ENCODE results near the gene TPST2.
A peak's percentile ranks its signal among the peaks of the same experiment; 100 is the strongest.

TPST2 gene

DNA sequence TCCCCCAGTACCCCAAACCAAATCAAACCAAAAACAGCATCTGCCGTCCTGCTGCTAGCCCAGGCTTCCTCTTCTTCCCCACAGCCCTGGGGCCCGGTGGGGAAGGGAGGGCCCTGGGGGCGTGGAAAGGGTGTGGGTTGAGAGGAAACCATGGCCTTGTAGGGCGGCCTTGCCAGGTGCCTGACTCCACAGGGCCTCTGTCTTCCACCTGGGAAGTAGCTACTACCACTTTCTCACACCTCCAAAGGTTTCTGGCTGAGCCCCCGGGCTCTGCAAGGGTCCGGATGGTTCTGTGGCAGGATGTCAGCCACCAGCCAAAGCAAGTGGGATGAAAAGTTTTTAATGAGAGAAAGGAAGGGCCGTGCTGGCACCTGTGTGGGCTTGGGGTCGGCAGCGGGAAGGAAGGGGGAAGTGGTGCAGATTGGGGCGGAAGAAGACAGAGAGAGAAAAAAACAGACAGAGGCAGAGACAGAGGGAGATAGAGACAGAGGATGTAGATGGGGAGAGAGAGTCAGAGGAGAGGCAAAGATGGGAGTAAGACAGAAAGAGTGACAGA is 10.5 kb downstream of the TPST2 start:
- peak; percentile 32 to 38 for DNase-seq

DNA sequence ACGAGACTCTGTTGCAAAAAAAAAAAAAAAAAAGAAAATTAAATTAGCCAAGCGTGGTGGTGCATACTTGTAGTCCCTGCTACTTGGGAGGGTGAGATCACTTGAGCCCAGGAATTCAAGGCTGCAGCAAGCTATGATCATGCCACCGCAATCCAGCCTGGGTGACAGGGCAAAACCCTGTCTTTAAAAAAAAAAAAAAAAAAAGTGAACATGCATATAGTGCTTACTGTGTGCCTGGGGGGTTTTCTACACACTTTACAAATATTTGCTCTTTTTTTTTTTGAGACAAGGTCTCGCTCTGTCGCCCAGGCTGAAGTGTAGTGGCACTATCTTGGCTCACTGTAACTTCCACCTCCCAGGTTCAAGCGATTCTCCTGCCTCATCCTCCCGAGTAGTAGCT is 12.9 kb downstream of the TPST2 start:
- DNase-seq: no peak

- no peak for DNase-seq
Measured at GRCh38 chr22:26576026-26576680, 13.8 kb downstream of the TPST2 start.

DNA sequence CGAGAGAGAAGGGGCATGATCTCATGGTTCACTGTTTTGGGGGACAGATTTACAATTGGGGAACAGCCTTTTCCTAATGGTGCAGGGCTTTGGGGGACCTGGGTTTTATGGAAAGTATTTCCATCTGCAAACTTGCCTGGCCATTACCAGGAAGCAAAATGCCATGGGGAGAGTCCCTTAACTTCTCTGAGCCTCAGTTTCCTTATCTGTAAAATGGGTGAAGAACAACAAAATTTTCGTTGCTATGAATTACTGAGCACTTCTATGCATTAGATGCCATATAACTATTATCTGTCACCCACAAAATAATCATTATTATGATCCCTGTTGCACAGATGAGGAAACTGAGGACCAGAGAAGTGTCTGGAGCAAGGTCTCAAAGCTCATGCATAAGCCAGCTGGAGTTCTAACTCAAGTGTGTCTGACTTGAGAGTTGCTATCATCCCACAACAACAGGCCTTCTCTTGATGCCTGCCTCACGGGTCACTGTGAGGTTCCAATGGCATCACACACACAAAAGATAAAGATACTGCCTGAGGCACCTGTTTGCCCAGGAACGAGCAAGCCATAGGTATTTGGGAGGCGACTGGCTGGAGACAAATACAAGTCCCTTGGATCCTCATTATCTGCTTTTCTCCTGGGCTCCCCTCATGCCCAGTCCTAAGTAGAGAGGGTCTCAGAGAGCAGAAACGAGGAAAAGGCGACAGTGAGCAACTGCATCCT is 15.8 kb downstream of the TPST2 start:
- no peak for DNase-seq

DNA sequence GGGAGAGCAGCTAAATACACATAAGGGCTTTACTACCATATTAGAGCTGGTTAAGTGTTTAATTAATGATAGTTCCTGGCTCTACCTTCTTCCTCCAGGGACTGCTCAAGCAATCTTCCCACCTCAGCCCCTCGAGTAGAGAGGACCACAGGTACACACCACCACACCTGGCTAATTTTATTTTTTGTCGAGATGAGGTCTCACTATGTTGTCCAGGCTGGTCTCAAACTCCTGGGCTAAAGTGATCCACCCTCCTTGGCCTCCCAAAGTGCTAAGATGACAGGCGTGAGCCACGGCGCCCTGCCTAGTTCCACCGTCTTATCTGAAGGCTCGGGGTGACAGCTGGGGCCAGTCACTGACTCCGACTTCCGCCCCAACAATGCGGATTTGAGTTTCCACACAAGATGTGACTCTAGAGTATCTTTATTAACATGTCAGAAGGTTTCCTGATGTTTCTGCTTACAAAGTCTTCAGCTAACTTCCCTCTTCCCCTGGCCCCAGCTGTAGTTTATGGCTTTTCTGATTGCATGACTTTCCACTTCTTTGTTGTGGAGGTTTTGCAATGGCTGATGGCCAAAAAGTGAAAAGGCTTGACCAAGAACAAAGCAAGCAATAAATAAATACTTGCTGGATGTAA is 16.8 kb downstream of the TPST2 start:
- no peak for DNase-seq

DNA sequence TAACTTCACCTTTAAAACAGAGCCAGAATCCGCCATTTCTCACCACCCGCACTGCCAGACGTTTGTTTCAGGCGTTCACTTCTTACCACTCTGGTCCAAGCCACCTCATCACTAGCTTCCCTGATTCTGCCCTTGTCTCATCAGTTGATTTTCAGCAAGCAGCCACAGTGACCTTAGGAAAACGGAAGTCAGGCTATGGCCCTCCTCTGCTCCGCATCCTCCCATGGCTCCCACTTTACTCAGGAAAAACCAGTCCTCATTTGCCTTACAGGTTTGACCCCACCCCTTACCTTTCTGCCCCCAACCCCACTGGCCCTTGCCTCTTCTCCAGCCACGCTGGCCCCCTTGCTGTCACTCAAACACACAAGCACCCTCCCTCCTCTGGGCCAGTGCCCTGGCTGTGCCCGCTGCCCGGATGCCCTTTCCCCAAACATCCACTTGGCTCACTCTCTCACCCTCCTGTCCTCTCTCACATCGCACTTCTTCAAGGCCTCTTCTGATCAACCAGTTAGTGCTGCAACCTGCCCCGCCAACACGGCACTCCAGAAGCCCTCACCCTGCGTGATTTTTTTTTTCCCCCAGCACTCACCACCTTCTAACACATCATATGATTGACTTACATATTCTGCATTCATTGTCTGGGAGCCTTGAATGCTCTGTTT is 18.9 kb downstream of the TPST2 start:
- no peak for DNase-seq

DNA sequence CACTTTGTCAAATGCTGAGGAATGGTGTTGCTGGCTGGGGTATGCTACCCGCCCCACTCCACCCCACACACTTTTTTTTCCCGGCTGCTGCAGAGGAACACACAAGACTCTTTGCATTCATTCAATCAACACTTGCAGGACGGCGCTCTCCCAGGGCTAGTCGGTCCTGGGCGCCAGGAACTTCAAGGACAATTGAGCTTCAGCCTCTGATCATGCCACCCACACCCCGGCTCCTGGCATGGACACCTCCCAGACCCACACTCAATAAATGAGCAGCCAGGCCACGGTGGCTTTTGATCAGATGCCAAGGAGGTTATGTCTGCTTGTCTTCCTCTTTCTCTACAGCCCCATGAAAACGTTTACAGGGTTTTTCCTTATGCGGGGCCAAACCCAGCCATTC is 19.8 kb downstream of the TPST2 start:
- no peak for DNase-seq

DNA sequence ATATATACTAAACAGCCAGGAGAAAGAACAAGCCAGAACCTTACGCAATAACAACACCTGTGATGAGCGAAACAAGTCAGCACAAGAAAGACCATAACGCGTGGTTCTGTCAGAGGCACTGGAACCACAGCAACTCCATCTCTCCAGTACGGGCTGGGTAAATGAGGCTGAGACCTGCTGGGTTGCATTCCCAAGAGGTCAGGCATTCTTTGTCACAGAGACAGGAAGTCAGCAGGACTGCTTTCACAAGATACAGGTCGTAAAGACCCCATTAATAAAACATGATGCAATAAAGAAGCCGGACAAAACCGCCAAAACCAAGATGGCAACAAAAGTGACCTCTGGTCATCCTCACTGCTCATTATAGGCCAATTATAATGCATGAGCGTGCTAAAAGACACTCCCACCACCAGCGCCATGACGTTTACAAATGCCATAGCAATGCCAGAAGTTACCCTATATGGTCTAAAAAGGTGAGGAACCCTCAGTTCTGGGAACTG is 21.7 kb downstream of the TPST2 start:
- DNase-seq: no peak

DNA sequence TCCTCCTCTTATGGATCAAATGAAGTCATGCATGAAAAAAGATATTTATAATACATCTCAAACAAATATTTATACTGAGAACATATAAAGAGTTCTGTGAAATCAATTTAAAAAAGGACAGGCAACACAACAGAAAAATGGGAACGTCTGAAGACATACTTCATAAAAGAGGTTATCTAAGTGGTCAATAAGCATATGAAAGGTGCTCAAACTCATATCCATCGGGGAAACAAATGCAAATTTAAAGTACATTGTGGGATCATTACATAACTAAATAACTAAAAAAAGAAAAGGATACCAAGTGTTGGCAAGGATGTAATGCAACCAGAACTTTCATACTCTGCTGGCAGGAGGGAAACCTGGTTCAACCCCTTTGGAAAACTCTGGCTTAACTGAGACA is 22.3 kb downstream of the TPST2 start:
- no peak for DNase-seq

- DNase-seq: no peak
Measured at GRCh38 chr22:26566994-26567393, 22.9 kb downstream of the TPST2 start.

GRCh38 chr22:26565889-26566288 is 24.0 kb downstream of the TPST2 start:
- no peak for DNase-seq

DNA sequence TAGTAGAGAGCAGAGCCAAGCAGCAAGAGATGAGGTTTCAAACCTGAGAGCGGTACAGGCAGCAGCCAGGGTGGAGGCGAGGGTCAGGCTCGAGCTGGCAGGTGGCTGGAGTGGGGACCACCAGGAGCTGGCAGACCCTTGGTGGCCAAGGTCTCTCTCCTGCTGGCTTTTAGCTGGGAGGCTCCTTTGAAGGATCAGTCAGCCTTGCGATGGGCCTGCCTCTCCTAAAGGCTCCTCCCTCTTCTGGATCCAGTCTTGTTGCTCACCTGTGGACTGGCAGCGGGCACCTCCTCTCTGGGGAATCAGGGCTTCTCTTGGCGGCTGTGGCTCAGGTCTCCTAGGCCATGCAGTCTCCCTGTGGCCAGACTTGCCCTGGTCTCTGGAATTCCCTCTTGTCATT is 24.8 kb downstream of the TPST2 start:
- DNase-seq: no peak

DNA sequence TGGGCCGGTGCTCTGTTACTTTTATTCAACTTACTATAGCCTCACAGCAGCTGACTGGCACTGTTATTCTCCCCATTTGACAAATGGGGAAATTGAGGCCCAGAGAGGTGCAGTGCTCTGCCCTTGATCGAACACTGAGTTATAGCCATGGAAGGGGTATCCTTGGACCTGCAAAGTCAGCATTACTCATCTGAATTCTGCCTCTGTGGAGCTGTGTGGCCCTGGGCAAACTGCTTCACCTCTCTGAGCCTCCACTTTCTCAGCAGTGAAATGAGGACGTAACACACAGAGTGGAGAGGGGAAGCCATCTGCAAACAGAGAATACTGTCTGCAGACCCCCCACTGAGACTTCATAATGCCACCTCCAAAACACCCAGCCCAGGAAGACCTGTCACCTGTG is 25.3 kb downstream of the TPST2 start:
- DNase-seq: no peak

GRCh38 chr22:26564181-26564580 is 25.8 kb downstream of the TPST2 start:
- no peak for DNase-seq

- no peak for DNase-seq
Measured at GRCh38 chr22:26563022-26563421, 26.9 kb downstream of the TPST2 start.

DNA sequence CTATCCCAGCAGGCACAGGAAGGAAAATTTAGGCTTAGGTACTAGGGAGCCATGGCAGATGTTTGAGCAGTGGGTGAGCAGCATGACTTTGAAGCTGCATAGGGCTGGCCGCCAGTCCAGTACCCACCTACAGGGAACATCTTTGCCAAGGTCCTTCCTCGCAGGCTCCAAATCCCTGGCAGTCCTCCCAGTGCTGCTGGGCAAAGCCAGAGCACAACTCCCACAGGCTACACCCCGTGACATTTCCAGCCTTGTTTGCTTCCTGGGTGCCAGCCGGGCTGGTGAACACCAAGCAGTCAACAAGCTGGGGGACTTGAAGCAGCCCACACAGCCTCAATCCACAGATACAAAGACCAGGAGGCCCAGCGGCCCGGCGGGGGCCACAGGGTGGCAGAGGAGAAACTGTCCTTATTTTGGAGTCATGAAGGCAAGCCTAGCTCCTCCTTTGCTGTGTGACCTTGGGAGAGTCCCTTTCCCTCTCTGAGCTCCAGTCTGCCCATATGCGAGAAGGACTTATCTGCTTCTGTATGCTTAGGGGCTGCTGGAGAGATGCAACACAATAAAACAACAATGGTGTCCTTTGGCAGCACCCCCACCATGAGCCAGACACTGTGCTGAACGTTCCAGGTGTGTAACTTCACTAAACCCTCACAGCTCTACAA is 28.0 kb downstream of the TPST2 start:
- DNase-seq: no peak

DNA sequence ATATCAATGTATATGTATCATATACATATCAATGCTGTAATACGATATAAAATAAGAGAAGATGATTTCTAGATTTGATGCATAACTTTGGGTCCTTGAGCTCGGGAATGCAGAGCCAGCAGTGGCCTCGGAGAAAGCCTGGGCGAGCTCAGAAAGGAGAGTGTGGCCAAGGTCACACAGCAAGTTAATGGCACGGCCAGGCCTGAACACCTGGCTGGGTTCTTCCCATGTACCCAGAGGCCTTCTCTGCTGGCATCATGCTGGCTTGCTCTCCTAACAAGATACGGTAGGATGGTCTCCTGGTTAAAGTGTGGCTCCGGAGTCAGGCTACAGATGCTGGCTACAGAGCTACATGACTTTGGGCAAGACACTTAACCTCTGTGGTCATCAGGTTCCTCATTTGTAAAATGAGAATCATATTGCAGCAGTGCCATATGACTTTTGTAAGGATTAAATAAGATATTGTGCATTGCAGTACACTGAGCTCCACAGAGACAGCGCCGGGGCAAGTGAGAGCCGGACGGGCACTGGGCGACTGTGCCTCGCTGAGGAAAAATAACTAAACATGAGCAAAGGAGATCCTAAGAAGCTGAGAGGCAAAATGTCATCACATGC is 29.9 kb downstream of the TPST2 start:
- no peak for DNase-seq

GRCh38 chr22:26558248-26558895 is 31.6 kb downstream of the TPST2 start:
- no peak for DNase-seq

DNA sequence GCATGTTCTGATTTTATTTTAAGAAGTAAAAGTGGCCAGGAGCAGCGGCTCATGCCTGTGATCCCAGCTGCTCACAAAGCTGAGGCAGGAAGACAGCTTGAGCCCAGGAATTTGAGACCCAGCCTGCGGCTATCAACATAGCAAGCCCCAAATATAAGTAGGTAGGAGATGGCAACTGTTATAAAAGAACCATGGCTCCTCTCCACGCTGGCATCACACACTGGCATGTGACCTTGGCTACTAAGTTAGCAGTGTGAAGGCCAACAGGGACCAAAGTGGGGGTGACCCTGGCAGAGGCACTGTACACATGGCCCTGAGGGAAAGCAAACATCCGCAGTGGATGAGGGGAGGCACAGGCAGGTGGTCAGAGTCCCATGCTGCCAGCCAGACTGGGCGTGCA is 33.0 kb downstream of the TPST2 start:
- no peak for DNase-seq

- DNase-seq: no peak
Measured at GRCh38 chr22:26555478-26555877, 34.5 kb downstream of the TPST2 start.

DNA sequence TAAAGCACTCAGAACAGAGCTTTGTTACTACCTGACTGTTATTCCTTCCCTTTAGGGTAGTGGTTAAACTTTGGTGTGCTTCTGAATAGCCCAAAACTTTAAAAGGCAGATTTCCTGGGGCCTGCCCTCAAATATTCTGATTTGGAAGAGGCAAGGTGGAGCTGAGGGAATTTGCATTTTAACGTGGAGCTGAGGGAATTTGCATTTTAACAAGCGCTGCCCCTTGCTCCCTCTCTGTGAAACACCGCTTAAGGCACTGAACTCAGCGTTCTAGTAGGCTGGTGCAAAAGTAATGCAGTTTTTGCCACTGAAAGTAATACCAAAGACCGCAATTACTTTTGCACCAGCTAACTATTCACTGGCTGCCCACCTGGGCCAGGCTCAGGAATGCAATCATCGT is 35.0 kb downstream of the TPST2 start:
- no peak for DNase-seq
